ENCODE data around the gene SH3BP4.

SH3BP4 gene

GRCh38 chr2:235008584-235009044 is 56.8 kb downstream of the SH3BP4 start:
- Histone ChIP-seq H3K27ac (ENCODE audit: low read depth, low read length) (no peak overlapping the region), H3K9ac (ENCODE audit: low read length) (no peak overlapping the region), H3K79me2 (ENCODE audit: insufficient read depth, low read length) (no peaks in the 10 kb centered on the region), H3K9me3 (ENCODE audit: insufficient read depth, low read length) (no peaks in the 10 kb centered on the region), H3K9me2 (replicated peaks; ENCODE audit: insufficient read depth, low read length) (no peaks in the 10 kb centered on the region), H3K4me2 (ENCODE audit: low read depth, low read length, poor library complexity, severe bottlenecking) (no peak overlapping the region), H4K20me1 (ENCODE audit: low read depth, low read length) (no peaks in the 10 kb centered on the region), H3K36me3 (ENCODE audit: low read length) (no peaks in the 10 kb centered on the region), H3K27me3 (ENCODE audit: low read length) (no peaks in the 10 kb centered on the region), H2AFZ (ENCODE audit: low read depth, low read length, severe bottlenecking) (no peak overlapping the region), H3K4me3 (ENCODE audit: insufficient read depth, low read length, poor library complexity, severe bottlenecking) (no peak overlapping the region), H3F3A (ENCODE audit: insufficient read depth) (no peaks in the 10 kb centered on the region)
- no peak for TF ChIP-seq EZH2phosphoT487 (conservative IDR thresholded peaks at IDR 0.05; ENCODE audit: low read length)
- TF ChIP-seq, protein P1, sequence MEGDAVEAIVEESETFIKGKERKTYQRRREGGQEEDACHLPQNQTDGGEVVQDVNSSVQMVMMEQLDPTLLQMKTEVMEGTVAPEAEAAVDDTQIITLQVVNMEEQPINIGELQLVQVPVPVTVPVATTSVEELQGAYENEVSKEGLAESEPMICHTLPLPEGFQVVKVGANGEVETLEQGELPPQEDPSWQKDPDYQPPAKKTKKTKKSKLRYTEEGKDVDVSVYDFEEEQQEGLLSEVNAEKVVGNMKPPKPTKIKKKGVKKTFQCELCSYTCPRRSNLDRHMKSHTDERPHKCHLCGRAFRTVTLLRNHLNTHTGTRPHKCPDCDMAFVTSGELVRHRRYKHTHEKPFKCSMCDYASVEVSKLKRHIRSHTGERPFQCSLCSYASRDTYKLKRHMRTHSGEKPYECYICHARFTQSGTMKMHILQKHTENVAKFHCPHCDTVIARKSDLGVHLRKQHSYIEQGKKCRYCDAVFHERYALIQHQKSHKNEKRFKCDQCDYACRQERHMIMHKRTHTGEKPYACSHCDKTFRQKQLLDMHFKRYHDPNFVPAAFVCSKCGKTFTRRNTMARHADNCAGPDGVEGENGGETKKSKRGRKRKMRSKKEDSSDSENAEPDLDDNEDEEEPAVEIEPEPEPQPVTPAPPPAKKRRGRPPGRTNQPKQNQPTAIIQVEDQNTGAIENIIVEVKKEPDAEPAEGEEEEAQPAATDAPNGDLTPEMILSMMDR (IDR thresholded peaks at IDR 0.05; ENCODE audit: insufficient read depth, low read length, poor library complexity, severe bottlenecking), result no peak

- Histone ChIP-seq H3K4me3 (ENCODE audit: insufficient read depth, low read length, poor library complexity, severe bottlenecking) (no peak overlapping the region), H3K27ac (ENCODE audit: low read depth, low read length) (no peak overlapping the region), H2AFZ (ENCODE audit: low read depth, low read length, severe bottlenecking) (no peak overlapping the region), H3K9me2 (replicated peaks; ENCODE audit: insufficient read depth, low read length) (no peaks in the 10 kb centered on the region), H3K4me2 (ENCODE audit: low read depth, low read length, poor library complexity, severe bottlenecking) (no peak overlapping the region), H3F3A (ENCODE audit: insufficient read depth) (no peaks in the 10 kb centered on the region), H3K36me3 (ENCODE audit: low read length) (no peaks in the 10 kb centered on the region), H3K9me3 (ENCODE audit: insufficient read depth, low read length) (no peaks in the 10 kb centered on the region), H4K20me1 (ENCODE audit: low read depth, low read length) (no peaks in the 10 kb centered on the region), H3K9ac (ENCODE audit: low read length) (no peak overlapping the region), H3K27me3 (ENCODE audit: low read length) (no peaks in the 10 kb centered on the region), H3K79me2 (ENCODE audit: insufficient read depth, low read length) (no peaks in the 10 kb centered on the region)
- TF ChIP-seq, protein P1 (IDR thresholded peaks at IDR 0.05; ENCODE audit: insufficient read depth, low read length, poor library complexity, severe bottlenecking), result no peak
- no peak for TF ChIP-seq EZH2phosphoT487 (conservative IDR thresholded peaks at IDR 0.05; ENCODE audit: low read length)
Measured at GRCh38 chr2:235009081-235009480, 57.3 kb downstream of the SH3BP4 start.

DNA sequence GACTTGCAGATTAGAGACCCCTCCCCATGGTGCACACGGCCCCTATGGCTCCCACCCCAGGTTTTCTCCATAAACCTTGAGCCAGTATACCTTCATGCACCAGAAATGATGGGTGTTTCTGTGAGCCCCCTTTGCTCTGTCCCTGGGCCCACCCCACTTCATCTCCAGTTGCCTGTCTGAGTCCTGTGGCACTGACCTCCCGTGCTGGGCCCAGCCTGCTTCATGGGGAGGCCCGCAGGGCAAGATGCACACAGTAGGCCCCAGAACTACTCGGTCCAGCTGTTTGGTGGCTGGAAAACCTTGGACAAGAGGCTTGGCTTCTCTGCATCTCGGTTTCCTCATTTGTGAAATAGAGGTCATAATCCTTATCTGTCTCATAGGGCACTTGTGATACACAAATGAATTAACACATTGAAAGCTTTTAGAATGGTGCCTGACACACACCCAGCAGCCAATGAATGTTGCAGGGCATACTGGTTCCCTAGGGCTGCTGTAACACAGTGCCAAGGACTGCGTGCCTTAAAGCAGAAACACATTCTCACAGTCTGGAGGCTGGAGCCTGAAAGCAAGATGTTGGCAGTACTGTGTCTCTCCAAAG is 58.4 kb downstream of the SH3BP4 start:
- H3K79me2 ChIP-seq (ENCODE audit: insufficient read depth, low read length), result no peaks in the 10 kb centered on the region
- TF ChIP-seq EZH2phosphoT487 (conservative IDR thresholded peaks at IDR 0.05; ENCODE audit: low read length), result no peak
- TF ChIP-seq, protein P1 (IDR thresholded peaks at IDR 0.05; ENCODE audit: insufficient read depth, low read length, poor library complexity, severe bottlenecking), result no peak
- no peak overlapping the region for H3K27ac ChIP-seq (ENCODE audit: low read depth, low read length)
- H3F3A ChIP-seq (ENCODE audit: insufficient read depth), result no peaks in the 10 kb centered on the region
- no peaks in the 10 kb centered on the region for H3K9me2 ChIP-seq (replicated peaks; ENCODE audit: insufficient read depth, low read length)
- H3K9ac ChIP-seq (ENCODE audit: low read length), result no peak overlapping the region
- H3K9me3 ChIP-seq (ENCODE audit: insufficient read depth, low read length), result no peaks in the 10 kb centered on the region
- H2AFZ ChIP-seq (ENCODE audit: low read depth, low read length, severe bottlenecking), result no peak overlapping the region
- no peaks in the 10 kb centered on the region for H3K27me3 ChIP-seq (ENCODE audit: low read length)
- H4K20me1 ChIP-seq (ENCODE audit: low read depth, low read length), result no peaks in the 10 kb centered on the region
- H3K4me3 ChIP-seq (ENCODE audit: insufficient read depth, low read length, poor library complexity, severe bottlenecking), result no peak overlapping the region
- H3K36me3 ChIP-seq (ENCODE audit: low read length), result no peaks in the 10 kb centered on the region
- H3K4me2 ChIP-seq (ENCODE audit: low read depth, low read length, poor library complexity, severe bottlenecking), result no peak overlapping the region

Measured in SU-DHL-6 (cell line).